Measurements from ENCODE around the gene TRAPPC6A. TPM values are rescaled to one million over a fixed set of nuclear protein-coding genes. Genes with fewer than 3 reads are reported as not detected.

The TRAPPC6A gene
- total and polyA plus RNA-seq, 11 donors, result 7.7 to 22.8 (median 18.6) TPM

GRCh38 chr19:45158503-45159209, 19.4 kb downstream of the TRAPPC6A start:
- no peaks in the 10 kb centered on the region for H3K36me3 ChIP-seq
- no peak overlapping the region for H3K4me3 ChIP-seq
- H3K9me3 ChIP-seq, result no peaks in the 10 kb centered on the region
- DNase-seq (no peak), ATAC-seq (no peak)
- H3K27me3 ChIP-seq, result peaks cover 0 to 32% (median 11%) of the 10 kb centered on the region in 9 donors
- WGBS, 4 donors, result 74 to 81% (median 78%) methylated on average over 16 to 27 of the region's 27 CpGs
- H3K27ac ChIP-seq, result no peak overlapping the region
- TF ChIP-seq POLR2A (IDR thresholded peaks at IDR 0.05) (no peak), CTCF (IDR thresholded peaks at IDR 0.05) (no peak)
- peaks cover under 1 to 10% (median 5%) of the 10 kb centered on the region in 12 donors for H3K4me1 ChIP-seq
- intact Hi-C loops (cut with DNase I), result no loop called here

- DNase-seq (no peak), ATAC-seq (no peak)
- intact Hi-C loops (cut with DNase I), result no loop called here
- no peak overlapping the region for H3K27ac ChIP-seq
- TF ChIP-seq POLR2A (IDR thresholded peaks at IDR 0.05) (no peak), CTCF (IDR thresholded peaks at IDR 0.05) (no peak)
- peaks cover 3 to 44% (median 14%) of the 10 kb centered on the region in 9 donors for H3K27me3 ChIP-seq
- H3K9me3 ChIP-seq, result no peaks in the 10 kb centered on the region
- H3K36me3 ChIP-seq, result no peaks in the 10 kb centered on the region
- H3K4me1 ChIP-seq, result peaks cover 14 to 28% (median 23%) of the 10 kb centered on the region in 12 donors
- H3K4me3 ChIP-seq, result no peak overlapping the region
- WGBS, 4 donors, result 75 to 90% (median 83%) methylated on average over 10 to 11 of the region's 11 CpGs
Observed at GRCh38 chr19:45156751-45157150, 21.3 kb downstream of the TRAPPC6A start.

GRCh38 chr19:45156011-45156630, 21.9 kb downstream of the TRAPPC6A start:
- peaks cover 3 to 47% (median 21%) of the 10 kb centered on the region in 9 donors for H3K27me3 ChIP-seq
- TF ChIP-seq POLR2A (IDR thresholded peaks at IDR 0.05), result no peak
- TF ChIP-seq CTCF (IDR thresholded peaks at IDR 0.05), result no peak
- WGBS, 4 donors, result 80 to 83% (median 81%) methylated on average over 10 to 11 of the region's 11 CpGs

GRCh38 chr19:45154064-45154827, 23.8 kb downstream of the TRAPPC6A start:
- peaks cover 3 to 36% (median 15%) of the 10 kb centered on the region in 9 donors for H3K27me3 ChIP-seq
- DNase-seq (peak in 1 of 5 donors; percentile 79), ATAC-seq (peak; percentile 60 to 73 (median 66))
- H3K27ac ChIP-seq, result peak overlapping the region in 2 of 12 donors; percentile 53 to 64
- peak overlapping the region in 8 of 12 donors; percentile 10 to 49 (median 34) for H3K4me3 ChIP-seq
- H3K4me1 ChIP-seq, result peaks cover 14 to 30% (median 25%) of the 10 kb centered on the region in 12 donors
- TF ChIP-seq POLR2A (IDR thresholded peaks at IDR 0.05), result peak in 1 of 2 donors; percentile 9
- TF ChIP-seq CTCF (IDR thresholded peaks at IDR 0.05), result no peak
- intact Hi-C loops (cut with DNase I), result no loop called here
- no peaks in the 10 kb centered on the region for H3K9me3 ChIP-seq
- WGBS, 4 donors, result 40 to 44% (median 43%) methylated on average over 18 to 19 of the region's 19 CpGs
- H3K36me3 ChIP-seq, result no peaks in the 10 kb centered on the region

More at GRCh38 chr19:45156011-45156630, 21.9 kb downstream of the TRAPPC6A start:
- Histone ChIP-seq H3K4me1 (peaks cover 14 to 30% (median 25%) of the 10 kb centered on the region in 12 donors), H3K9me3 (no peaks in the 10 kb centered on the region), H3K36me3 (no peaks in the 10 kb centered on the region), H3K4me3 (no peak overlapping the region), H3K27ac (no peak overlapping the region)
- intact Hi-C loops (cut with DNase I), result no loop called here
- DNase-seq (no peak), ATAC-seq (no peak)
